Measurements from ENCODE around the gene PRPF39.

- TF ChIP-seq POLR2A (IDR thresholded peaks at IDR 0.05) (no peak), EP300 (IDR thresholded peaks at IDR 0.05) (no peak), CTCF (IDR thresholded peaks at IDR 0.05) (no peak), POLR2AphosphoS5 (IDR thresholded peaks at IDR 0.05) (no peak)
Measured at GRCh38 chr14:45125754-45126153, 41.8 kb downstream of the PRPF39 start.
